NK-92 treated with Interleukin-12 subunit alpha and Interleukin-12 subunit beta, amount 100 ng/mL, for 24 hours (cell line): ENCODE data around the gene ALKBH7.

ENCODE experiments used
- DNase-seq: peaks from one replicate; lab custom pipeline; 2025; lab: John Stamatoyannopoulos, UW

ALKBH7 gene

DNA sequence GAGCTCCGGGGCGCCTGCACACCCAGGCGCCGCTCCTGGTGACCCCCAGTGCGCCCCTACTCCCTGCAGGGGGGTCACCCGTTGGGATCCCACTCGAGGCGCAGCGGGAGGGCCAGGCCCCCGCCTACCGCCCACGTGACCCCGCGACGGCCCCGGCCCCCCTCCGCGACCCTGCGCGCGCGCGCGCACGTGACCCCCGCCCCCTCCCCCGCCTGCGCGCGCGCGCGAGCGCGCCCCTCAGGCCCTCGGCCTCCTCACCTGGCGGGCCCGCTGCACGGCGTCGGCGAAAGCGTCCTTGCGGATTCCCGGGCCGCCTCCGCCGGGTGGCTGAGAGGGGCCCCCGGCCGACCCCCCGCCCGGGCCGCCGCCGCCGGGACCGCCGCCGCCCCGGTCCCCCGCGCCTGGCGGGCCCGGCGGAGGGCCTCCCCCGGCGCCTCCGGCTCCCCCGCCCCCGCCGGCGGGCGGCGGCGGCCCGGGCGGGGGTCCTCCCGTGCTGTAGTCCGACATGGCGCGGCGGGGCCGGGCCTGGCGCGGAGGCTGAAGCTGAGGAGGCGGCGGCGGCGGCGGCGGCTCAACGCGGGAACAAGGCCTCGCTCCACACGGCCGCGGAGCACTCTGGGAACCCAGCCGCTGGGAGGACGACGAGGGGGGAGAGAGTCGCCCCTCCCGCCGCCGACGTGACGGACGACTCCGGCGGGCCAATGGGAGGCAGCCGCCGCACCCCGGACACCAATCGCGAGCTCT, 51.8 kb downstream of the ALKBH7 start, which contains the start of gene KHSRP:
Gene KHSRP, minus strand, starts transcription at position 617 of the 744 bp plus-strand sequence. Its CDS starts 110 bp downstream, at position 507.
- DNase-seq = no peak
